Muscle of arm (tissue), 12 donors: Measurements from ENCODE around the gene ARAP1. TPM values are rescaled to one million over a fixed set of nuclear protein-coding genes. Genes with fewer than 3 reads are reported as not detected.

Source experiments
- DNase-seq: peaks from one replicate; pipeline ENCODE4 v3.0.0-alpha.2; 2013
- polyA plus RNA-seq, 12 donors: library from polyadenylated mRNA; unstranded; fragments of 120-200 nt; gene quantifications; one replicate each; pipeline ENCODE4 v1.2.1, GENCODE V29; 2013; ENCODE audit not compliant: insufficient read length in 12 of 12

Gene ARAP1
- polyA plus RNA-seq, 12 donors: 44.2 to 72.1 (median 55.5) TPM; not detected in 1

DNA sequence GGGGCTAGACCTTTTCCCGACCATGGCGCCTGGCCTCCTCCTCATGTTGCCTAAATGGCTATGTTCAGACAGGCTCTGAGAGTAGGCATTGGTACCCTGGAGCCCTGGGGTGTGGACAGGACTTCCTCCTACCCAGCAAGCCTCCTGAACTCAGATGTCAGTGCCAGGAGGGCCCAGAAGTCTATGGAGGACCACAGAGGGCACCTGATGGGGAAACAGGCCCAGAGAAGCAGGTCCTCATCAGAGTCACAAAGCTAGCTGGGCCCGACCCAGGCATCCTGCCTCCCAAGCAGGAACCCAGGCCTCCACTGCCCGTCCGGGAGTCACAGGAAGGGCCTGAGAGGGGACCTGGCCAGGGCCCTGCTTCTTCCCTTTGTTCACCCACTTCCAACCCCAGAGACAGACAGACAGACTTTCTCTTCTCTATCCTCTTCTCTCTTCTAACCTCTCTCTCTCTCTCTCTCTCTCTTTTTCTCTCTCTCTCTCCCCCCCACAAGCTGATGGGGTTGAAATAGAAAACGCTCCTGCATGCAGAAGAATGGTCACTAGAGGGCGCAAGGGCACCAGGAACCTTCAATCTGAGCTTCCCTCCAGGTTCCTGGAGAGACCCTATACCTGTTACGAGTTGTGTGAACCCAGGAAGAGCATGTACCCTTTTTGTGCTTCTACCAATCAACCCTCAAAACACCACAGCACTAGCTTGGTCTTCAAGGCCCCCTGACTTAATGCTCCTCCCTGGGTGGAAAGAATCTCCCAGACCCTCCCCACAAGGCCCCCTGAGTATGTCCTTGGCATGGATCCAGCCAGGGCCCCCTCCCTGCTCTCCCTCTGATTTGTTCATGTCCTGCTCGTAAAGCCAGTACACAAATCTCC is 27.1 kb downstream of the ARAP1 start:
- peak; percentile 89 for DNase-seq

DNA sequence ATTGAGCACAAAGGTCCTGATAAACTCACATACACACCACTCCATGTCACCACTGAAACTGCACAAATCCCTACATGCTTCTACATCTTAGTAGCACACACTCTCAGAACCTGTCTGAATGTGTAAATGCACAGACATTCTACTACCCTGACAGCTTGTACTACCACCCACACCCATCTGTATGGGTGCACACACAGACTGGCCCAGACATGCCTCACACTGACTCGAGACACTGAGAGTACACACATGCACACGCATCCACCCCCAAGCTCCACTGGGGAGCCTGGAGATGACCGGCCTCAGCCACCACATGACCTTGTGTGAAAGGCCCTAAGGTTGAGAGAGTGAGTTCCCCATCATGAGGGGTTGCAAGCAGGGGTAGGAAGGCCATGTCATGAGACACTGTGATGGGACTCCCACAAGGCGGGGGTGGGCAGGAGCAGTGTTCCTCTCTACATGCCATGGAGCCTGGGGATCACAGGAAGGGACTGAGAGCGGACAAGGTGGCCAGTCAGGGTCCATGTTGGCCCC is 28.1 kb downstream of the ARAP1 start:
- DNase-seq: no peak

DNA sequence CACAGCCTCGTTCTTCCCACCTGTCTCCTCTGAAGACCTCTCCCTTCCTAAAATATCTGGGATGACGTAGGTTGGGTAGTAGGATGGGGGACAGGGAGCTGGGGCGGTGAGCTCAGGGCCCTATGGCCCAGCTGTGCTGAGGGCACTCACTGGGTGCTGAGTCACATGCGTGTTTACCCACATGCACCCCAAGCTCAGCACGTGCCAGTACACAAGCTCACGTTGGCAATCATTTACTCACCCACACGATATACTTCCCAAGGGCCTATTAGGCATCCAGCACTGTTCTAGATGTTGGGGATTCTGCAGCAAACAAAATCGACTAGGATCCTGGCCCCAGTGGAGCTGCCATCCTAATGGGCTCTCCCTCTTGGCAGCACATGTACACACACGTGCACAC is 28.7 kb downstream of the ARAP1 start:
- DNase-seq: no peak

DNA sequence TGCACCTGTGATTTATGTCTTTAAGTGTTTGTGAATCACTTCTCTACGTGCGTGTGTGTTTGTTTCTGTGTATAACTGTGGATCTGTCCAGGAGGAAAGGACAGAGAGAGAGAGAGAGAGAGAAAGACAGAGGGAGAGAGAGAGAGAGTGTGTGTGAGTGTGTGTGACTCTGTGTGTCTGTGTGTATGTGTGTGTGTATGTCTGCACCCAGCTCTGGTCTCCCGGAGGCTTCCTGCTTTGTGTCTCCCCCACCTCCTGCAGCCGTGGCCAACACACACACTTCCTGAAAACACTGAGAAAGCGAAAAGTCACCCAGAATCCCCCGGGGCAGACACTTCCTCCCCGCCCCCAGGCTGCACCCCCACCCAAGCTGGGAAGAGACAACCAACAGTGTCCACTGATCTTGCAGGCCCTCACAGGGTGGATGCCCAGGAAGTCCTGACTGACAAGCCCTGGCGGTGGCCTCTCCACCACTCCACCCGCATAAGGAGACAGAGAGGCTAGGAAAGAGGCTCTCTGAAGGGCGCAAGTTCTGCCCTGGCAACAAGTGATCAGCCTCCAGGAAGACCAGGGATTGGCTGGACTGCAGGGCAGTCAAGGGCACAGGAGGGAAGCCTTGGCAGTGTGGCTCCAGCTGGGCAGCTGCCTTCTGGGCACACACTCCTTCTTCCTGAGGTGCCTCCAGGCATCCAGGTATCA is 30.0 kb downstream of the ARAP1 start:
- DNase-seq: peak; percentile 92

DNA sequence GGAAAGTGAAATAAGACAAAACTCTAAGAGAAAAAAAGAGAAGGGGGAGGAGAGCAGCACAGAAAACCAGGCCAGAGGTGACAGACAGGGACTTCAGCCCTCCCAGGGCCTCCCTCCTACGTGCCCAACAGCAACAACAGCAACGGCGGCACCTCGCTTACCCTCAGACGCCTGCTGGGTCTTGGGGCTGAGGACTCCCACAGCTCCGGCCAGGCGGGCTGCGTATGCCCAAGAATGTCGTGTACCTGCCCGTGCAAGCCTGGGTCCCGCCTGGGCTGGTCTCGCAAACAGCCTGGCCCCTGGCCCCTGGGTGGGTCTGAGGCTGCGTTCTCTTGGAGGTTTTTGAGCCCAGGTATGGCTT is 30.5 kb downstream of the ARAP1 start:
- no peak for DNase-seq

DNA sequence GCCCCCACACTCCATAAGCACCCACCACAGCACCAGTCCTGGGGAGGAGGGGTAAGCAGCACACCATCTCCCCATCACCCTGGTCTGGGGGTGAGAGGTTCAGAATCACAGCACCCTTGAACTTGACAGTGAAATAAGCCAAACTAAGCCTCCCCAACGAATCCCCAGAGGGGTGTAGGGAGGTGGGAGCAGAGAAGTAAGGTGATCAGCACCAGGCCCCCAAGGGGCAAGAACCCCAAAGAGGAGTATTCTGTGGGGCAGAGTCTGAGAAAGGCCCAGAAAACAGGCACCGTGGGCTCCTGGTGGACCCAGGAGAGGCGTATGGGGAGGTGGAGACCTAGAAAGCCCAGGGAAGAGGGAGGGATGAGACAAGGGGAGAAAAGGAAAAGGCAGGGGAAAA is 30.9 kb downstream of the ARAP1 start:
- DNase-seq: no peak

DNA sequence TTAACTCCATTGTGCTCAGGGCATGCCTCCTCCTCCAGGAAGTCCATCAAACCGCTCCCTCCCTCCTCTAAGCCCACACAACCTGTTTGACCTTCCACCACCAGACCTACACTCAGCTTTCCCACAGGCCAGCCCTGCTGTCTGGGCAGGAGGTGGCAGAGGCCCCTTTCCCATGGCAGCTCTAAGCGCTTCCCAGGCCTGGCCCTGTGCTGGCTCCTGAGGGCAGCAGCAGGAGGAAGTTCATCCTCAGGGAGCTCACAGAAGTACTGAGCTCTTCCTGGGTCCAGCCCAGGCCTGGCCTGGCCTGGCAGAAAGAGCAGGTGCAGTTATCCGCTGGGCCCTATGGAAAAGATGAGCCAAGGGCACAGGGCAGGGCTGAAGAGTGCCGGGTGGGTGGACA is 31.4 kb downstream of the ARAP1 start:
- DNase-seq: no peak

DNA sequence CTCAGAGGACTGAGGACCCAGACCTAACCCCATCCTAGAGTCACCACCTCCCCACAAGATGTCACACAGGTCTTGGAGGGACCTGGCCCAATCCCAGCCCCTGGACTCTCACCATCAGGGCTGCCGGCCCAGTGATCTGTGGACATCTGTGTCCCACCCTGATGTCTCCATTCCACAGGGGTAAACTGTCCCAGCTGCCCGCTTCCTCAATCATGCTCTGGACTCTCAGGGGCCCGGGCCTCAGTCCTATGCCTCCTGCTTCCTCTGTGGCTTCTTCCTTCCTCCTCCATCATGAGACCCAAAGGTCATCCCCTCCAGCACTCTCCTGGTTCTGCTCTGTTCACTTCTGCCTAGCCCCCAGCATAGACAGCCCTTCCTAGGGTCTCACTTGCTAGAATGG is 32.2 kb downstream of the ARAP1 start:
- DNase-seq: no peak

DNA sequence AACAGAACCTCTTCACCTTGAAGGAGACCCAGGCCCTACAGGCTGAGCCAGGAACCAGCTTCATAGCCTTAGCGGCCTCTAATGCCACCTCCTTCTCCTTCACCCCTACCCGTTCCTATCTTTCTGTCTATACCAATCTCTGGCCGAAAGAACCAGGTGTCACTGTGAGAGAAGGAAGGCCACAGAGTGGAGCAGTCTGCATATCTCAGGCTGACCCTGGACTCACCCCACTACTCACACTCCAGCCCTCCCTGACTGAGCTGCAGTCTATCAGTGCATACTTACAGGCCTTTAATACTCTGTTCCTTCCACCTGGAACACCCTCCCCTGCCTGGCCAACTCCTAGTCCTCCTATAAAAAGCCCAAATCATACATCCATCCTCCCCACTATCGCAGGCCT is 32.7 kb downstream of the ARAP1 start:
- no peak for DNase-seq

DNA sequence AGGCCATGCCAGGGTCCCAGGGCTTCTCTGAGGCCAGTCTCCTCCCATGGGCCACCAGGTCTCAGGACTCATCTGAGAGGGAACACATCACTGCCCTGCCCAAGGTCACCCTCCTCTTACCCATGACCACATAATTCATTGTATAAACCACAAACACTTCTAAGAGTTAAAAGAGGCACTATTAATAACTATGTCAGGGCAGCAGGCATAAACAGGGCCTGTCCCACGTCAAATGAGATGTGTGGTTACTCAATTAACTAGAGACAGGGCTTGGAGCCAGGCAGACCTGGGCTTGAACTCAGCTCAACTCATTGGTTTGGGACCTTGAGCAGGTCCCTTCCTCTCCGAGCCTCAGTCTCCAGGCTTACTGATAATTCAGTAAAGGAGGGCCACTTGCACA is 33.1 kb downstream of the ARAP1 start:
- no peak for DNase-seq

DNA sequence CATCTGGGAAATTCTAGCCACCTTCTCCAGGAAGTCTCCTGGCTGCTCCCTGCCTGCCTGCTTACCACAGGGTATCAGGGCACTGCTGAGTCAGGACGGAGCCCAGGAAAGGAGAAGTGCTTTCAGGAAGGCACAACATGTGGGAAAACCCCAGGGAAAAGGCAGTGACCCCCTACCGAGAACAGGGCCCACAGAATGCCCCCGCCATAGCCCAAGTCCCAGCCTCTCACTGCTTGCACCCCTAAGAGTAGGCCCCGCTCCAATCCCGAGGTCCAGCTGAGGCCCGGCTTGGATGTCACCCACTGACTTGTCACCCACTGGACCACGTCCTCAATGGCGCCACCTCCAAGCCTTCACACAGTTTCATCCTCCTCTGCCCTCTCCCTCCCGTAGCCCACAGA is 34.1 kb downstream of the ARAP1 start:
- DNase-seq: no peak

DNA sequence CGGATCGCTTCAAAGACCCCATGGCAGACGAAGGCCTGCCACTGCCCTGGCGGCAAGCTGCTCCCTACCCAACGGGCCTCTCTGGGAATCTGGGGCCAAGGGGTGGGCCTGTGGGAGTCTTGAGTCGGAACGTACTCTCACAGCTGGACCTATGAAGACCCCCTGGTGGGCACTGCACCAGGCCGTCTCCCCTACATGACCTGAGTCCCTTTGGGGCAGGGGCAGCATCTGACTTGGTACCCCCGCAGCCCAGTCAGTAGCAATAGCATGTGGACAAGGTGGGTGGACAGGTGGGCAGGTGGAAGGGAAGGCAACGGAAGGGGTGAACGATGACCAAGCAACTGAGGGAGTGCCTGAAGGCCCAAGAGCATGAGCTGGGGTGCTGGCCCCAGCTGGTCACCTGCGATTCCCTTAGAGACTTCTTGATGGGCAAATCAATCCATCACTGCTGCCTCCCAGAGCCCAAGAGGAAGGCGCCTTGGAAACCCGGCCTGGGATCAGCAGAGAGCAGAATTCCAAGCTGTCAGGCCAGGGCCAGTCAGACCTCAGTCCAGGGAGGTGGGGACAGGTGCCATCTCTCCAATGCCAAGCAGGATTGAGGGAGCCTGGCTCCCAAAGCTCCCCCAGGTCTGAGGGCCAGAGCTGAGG is 35.3 kb downstream of the ARAP1 start:
- DNase-seq: no peak

DNA sequence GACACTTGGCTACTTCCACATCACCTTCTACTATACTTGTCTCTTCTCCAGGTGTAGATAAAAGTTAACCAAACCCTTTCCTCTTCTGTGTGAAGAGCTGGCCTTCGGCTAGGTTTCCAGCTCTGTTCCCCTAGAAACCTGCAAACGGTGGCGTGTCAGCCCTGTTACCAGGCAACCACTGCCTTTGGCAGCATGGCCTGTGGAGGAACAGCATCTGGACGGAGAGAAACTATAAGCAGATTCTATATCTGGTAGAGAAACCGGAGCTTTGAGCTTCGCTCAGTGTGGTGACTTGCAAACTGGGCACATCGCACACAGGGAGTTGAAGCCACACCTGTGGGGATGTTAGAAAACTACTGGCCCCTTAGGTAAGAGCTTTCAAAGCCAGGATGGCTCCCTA is 35.9 kb downstream of the ARAP1 start:
- DNase-seq: peak; percentile 80

DNA sequence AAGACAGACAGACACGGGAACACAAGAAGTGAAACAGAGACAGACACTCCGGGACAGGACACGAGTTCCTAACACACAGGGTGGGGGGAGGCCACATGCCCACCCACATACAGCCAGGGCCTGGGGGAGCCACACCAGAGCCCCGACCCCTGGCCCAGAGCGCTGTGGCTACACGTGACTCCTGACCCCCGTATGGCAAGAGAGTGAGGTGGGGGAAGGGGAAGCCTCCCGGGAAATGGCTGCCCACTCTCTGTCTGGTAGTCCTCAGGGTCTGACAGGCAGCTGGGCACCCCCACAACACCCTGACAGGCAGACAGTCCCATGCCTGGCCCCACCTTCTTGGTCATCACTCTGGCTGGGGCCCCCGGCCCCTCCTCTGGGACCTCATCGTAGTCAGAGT is 39.4 kb downstream of the ARAP1 start:
- DNase-seq: no peak

DNA sequence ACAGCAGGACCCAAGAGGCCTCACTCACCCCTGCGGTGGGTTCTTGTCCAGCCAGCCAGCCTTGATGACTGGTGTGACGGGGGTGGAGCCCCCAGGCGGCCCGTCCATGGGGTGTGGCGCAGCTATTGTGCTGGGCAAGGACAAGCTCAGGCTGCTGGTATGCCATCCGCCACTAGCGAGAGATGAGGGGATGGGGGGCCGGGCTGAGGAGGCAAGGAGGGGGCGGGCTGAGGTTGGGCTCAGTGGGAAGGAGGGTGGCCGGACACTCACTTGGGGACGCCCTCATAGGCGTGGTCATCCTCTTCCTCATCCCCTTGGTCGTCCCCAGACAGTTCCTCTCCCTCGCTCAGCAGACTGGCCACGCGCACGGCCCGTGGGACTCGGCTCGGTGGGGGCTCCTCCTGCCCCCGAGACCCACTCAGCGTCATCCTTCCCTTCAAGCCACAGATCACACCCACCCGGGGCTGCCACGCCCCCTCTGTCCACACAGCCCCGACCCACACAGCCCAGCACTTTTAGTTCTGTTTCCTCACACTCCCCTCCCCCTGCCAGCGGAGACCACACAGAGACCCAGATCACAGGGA is 39.9 kb downstream of the ARAP1 start:
- no peak for DNase-seq

DNA sequence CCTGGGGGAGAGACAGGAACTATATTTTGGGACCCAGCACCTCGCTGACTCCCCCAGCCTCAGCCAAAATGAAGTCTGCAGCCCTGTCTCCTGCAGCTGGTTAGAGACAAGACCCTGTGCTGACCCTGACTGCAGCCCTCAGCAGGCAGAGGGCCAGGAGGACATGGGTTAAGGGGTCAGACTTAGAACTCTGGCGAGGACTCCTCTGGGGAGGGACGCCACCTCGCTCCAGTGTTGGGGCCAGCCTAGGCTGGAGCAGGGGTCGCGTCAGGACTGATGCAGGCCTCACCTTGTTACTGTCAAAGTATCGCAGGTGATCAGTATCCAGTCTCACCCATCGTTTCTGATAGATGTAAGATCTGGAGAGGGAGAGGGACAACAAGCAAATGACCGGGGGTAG is 41.1 kb downstream of the ARAP1 start:
- DNase-seq: no peak

DNA sequence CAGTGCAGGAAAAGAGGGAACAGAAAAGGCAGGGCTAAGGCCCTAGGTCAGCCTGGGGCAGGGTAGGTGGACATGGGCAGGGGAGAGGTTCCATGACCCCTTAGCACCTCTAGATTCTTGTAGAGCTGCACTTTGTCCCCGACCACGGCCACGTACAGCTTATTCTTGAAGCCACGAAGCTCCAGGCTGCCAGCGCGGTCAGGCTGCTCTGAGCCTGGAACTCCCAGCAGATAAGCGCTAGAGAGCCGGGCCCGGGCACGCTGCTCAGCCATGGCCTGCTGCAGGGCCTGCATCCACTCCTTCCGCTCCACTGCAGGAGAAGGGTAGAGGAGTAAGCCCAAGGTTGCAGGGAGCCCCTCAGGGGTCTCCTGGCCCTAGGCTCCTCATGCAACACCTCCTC is 41.9 kb downstream of the ARAP1 start:
- DNase-seq: no peak

DNA sequence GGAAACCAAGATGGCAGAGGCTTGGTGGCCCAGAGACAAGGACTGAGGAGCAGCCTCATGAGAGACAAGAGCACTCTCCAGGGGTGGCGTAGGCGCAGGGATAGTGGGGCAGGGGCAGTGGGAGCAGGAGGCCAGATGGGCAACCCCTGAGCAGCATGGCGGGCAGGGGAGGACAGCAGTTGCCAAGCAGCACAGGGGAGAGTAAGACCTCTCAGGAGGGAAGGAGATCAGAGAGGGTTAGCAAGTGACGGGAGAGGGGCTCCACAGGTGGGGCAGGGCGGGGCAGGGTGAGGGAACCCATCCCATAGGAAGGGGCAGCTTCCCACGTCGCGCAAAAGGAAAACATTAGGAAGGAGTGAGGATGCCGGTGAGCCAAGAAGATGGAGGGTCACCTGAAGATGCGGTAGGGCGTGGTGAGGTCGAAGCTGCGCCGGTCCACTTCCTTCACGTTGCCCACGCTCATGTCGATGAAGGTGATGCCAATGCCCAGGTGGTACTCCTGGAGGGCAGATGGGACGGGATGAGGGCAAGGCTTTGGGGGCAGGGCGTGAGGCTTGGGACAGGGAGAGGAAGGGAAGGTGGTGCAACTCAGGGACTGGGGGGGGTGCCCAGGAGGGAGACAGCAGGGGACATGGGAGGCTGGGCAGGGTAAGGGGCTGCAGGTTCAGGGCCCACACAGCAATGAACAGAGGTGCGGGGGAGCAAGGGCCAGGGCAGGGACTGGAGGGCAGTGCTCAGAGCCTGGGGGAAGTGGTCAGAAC is 42.5 kb downstream of the ARAP1 start:
- DNase-seq: no peak

DNA sequence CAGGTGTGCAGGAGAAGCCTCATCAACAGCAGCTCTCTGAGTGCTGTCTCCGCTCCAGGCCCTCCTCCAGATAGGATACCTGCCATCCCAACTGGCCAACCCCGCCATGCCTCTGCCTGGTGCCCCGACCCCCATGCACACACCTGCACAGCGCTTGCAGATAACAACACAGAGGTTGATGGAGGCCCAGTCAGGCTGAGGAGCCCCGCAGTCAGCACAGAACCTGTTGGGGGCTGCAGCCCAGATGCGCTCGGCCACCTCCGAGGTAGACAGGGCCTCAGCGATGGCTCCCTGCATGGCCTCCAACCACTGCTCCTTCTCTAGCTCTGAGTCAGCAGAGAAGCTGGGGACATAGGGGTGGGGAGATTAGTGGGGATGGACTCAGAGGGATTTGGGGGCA is 45.2 kb downstream of the ARAP1 start:
- no peak for DNase-seq

DNA sequence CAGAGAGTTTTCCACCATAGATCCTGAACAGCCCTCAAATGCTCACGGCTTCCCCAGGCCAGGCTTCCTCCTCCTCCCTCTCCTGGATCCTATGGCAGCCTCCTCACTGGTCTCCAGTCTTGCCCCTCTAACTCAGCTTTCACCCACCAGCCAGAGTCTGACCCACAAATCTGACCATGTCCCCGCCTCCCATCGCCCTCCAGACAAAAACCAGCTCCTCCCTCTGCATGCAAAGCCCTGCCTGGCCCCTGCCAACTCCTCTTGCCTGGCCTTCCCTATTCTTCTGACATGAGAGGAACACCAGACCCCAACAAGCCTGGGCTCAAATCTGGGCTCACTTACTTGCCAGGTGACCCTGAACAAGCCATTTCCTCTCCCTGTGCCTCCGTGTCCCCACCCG is 45.6 kb downstream of the ARAP1 start:
- no peak for DNase-seq
